GM19193 (cell line): ENCODE measurements around the gene HLA-C.

Experiments used
- POLR2A ChIP-seq: IDR thresholded peaks from 4 replicates; pipeline ENCODE4 v1.6.1; 2011; ENCODE audit not compliant: insufficient read depth, insufficient read length; ENCODE audit errors: extremely low read depth

The HLA-C gene

DNA sequence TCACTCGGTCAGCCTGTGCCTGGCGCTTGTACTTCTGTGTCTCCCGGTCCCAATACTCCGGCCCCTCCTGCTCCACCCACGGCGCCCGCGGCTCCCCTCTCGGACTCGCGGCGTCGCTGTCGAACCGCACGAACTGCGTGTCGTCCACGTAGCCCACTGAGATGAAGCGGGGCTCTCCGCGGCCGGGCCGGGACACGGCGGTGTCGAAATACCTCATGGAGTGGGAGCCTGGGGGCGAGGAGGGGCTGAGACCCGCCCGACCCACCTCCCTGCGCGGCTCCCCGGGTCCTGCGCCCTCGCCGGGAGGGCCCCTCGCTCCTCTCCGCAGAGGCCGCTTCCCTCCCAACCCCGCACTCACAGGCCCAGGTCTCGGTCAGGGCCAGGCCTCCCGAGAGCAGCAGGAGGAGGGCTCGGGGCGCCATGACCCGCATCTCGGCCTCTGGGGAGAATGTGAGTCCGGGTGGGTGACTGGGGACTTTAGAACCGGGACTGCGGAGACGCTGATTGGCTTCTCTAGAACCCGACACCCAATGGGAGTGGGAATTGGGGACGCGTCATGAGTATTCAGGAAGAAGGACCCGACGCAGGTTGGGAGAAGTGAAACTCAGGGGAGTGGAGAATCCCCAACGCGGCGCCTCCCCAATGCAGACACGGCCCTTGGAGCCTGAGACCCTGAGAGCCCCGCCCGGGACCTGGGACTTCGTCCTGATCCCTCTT is at the start of gene HLA-C:
TSS of gene HLA-C (minus strand) at position 452 of the 717 bp plus-strand sequence. CDS start at position 431, 21 bp downstream.
- peak; percentile 66 for TF ChIP-seq POLR2A

DNA sequence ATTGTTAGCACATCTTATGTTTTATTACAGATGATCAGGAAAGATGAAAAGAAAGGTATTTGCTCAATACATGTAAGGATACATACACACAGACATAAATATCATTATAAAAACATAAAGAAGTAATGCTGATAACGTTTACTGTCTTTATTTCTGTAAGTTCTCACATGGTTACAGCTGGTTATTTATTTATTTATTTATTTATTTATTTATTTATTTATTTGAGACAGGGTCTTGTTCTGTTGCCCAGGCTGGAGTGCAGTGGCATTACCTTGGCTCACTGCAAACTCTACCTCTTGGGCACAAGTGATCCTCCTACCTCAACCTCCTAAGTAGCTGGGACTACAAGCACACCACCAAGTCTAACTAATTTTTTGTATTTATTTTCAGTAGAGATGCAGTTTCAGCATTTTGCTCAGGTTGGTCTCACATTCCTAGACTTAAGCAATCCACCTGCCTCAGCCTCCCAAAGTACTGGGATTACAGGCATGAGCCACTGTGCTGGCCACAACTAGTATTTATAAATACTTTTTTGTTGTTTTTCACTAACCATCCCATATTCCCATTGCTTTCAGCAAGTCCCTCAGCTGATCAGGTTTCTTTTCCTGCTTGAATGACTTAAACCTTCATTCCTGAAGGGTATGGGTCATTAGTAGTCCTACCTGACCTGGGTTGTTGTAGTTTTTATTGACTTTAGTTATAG is 49.3 kb upstream of the HLA-C start:
- no peak for TF ChIP-seq POLR2A

GRCh38 chr6:31317036-31317435 is 45.1 kb upstream of the HLA-C start:
- no peak for TF ChIP-seq POLR2A

DNA sequence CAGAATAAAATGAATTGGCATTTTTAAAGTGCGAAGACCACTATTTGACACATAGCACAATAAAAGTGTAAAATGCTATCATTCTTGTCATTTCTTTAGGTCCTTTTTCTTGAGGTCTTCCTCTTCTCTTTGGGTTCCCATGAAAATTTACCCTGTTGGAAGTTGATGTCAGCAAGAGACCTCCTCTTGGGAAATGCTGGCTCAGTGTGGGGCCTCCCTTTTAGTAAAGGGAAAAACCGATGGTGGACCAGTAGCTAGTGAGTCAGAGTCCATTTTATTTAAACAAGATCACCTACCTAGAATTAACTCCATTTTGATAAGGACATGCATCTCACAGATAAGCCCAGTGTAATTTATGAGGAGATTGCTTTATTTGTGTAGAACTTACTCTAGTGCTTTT is 37.7 kb upstream of the HLA-C start:
- TF ChIP-seq POLR2A, result no peak

GRCh38 chr6:31308845-31309175 is 36.9 kb upstream of the HLA-C start:
- TF ChIP-seq POLR2A, result no peak

DNA sequence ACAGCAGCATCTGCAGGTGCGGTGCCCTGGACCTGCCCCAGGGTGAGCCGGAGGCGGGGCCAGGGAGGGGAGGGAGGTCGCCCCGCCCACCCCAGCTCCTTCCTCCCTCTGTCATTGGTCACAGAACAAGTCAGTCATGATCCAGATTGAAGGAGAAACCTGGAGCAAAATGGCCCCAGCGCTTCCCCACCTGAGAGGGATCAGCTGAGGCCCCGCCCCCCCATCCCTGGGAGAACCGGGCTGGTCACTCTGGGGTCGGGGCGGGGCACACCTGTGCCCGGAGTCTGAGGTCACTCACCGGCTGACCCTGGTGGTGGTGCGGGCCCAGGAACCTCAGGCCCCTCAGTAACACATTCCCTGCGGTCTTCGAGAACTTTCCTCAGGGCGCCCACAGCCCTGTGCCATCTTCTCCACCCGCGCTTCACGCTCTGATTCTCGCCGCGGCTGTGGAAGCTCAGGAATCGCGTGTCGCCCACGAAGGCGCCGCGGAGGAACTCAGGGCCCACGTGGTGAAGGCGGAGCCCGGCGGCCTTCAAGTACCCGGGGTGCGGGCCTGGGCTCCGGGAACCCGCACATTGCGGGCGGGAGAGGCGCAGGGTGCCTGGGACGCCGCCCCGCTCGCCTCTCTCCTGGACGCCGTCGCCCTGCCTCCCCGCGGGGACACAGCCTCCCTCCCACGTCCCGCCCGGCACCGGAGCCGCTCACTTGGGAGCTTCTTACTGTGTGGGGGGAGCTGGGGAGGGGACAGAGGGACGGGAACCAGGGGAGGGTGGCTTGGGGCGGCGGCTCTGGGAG is 36.4 kb upstream of the HLA-C start:
- no peak for TF ChIP-seq POLR2A

- no peak for TF ChIP-seq POLR2A
These were observed 35.8 kb upstream of the HLA-C start for GRCh38 chr6:31307669-31308049.

DNA sequence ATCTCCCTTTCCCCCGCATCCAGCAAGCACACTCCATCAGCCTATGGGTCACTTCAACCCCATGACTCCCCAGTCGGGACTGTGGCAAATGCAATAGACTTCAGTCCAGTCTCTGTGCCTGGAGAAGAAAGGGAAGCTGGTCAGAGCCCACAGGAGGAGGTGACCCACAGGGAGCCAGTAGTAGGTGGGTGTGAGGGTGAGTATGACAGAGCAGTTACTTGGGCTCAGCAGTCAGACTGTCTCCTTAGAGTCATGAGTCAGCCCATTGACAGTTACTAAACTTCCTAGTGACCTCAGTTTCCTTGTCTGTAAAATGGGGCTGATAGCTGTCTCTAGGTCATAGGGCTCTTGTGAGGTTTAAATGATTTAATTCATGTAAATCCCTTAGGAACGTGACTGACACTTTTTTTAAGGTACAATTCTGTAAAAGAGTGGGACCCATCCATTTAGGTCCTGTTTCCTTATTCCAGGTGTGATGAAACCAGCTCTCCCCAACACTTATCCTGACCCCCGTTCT is 33.9 kb upstream of the HLA-C start:
- TF ChIP-seq POLR2A, result no peak

DNA sequence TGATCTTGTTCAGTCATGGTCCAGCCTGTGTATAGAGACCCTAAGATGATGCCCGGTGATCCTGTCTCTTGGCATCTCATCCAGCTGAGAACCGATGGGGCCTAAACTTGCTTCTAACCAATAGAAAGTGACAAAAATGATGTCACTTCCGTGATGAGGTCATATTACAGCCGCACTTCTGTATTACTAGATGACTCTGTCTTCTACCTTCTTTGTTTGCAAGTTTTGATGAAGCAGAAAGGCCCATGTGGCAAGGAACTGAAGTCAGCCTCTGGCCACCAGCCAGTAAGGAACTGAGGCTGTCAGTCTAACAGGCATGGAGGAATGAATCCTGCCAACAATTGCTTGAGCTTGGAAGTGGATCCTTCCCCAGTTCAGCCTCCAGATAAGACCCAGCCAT is 32.8 kb upstream of the HLA-C start:
- no peak for TF ChIP-seq POLR2A

DNA sequence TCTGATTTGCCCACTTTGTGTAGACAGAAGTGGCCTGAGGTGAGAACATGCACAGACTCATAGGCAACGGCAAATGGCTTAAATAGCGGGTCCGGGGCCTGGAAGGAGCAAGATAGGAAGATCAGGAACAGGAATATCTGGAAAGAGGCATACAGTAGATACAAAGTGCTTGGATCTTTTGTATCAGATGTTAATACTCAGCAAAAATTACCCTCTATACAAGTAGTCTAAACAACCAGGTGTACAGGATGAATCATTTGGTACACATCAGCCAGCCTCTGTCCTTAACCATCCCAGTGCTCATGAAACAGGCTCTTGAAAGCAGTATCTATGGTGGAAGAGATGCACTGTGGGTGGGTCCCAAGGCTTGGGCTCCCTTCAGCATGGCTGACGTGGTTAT is 28.9 kb upstream of the HLA-C start:
- no peak for TF ChIP-seq POLR2A

DNA sequence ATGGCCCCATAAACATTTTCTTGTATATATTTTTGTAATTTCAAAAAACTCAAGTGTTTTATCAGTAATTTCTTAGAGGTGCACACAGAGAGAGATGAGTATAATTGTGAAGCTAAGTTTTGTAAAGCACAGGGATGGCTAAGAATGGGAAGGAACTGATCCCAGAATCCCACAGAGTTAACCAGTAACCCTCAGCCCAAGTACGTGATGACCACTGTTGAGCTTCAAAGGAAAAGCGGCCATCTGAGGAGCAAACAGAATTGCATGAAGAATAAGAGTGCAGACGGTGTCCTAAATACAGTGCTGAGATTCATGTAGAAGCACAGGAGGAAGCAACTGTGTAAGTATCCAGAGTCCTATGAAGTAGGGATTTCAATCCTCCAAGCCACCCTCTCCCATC is 28.1 kb upstream of the HLA-C start:
- no peak for TF ChIP-seq POLR2A

- no peak for TF ChIP-seq POLR2A
These were observed 27.6 kb upstream of the HLA-C start for GRCh38 chr6:31299511-31299910.

DNA sequence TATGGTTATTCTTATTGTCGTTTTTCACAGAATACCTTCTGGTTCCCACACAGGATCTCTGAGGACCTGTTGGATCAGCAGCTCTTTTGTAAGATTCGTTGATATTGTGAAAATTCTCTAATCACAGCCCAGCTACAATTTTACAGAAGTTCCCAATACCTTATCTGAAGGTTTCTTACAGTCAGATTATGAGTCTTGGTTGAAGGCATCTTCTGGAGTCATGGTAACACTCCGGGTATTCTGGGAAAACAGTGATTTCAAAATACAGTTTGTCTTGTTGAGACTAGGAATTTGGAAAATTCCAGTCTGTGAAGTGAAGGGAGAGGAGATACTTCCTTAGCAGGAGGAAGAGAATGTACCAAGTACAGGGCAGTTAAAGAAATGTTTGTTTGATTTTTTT is 22.2 kb upstream of the HLA-C start:
- TF ChIP-seq POLR2A, result no peak

GRCh38 chr6:31293343-31293742 is 21.5 kb upstream of the HLA-C start:
- no peak for TF ChIP-seq POLR2A

GRCh38 chr6:31289788-31290187 is 17.9 kb upstream of the HLA-C start:
- TF ChIP-seq POLR2A, result no peak
